LNCaP clone FGC (cell line): ENCODE data around the gene DDIT4L.

Source experiments
- DNase-seq: peaks from one replicate; pipeline ENCODE4 v3.0.0-alpha.2; 2011; ENCODE audit warnings: low read depth
- H3K4me3 ChIP-seq: 2 replicates; pipeline ENCODE4 v1.5.1; 2011; ENCODE audit warnings: mild to moderate bottlenecking, low read depth, low read length, control low read depth
- TF ChIP-seq, protein P1 (sequence below): IDR thresholded peaks from 2 replicates; pipeline ENCODE4 v1.5.1; 2012; ENCODE audit warnings: mild to moderate bottlenecking; ENCODE audit not compliant: control insufficient read depth, insufficient read depth; ENCODE audit errors: extremely low read depth

DDIT4L gene

DNA sequence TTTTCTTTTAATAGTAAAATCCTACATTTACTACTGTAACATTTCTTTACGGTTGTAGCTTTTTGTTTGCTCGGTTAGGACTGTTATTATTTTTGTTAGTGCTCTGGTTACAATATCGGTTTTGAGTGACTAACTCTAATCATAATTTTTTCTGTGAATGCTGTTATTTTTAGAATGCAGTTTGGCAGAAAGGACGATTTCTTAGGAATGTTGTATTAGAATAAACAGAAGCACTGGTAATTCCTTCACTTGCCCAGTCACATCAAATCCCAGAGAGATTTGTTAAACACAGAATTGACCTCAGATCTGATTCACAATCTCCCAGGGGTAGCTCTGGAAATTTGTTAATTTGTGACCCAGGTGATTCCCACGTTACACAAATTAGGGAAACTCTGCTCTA is 21.7 kb downstream of the DDIT4L start:
- TF ChIP-seq, protein P1, sequence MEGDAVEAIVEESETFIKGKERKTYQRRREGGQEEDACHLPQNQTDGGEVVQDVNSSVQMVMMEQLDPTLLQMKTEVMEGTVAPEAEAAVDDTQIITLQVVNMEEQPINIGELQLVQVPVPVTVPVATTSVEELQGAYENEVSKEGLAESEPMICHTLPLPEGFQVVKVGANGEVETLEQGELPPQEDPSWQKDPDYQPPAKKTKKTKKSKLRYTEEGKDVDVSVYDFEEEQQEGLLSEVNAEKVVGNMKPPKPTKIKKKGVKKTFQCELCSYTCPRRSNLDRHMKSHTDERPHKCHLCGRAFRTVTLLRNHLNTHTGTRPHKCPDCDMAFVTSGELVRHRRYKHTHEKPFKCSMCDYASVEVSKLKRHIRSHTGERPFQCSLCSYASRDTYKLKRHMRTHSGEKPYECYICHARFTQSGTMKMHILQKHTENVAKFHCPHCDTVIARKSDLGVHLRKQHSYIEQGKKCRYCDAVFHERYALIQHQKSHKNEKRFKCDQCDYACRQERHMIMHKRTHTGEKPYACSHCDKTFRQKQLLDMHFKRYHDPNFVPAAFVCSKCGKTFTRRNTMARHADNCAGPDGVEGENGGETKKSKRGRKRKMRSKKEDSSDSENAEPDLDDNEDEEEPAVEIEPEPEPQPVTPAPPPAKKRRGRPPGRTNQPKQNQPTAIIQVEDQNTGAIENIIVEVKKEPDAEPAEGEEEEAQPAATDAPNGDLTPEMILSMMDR: no peak
- H3K4me3 ChIP-seq: no peak overlapping the region
- DNase-seq: no peak

DNA sequence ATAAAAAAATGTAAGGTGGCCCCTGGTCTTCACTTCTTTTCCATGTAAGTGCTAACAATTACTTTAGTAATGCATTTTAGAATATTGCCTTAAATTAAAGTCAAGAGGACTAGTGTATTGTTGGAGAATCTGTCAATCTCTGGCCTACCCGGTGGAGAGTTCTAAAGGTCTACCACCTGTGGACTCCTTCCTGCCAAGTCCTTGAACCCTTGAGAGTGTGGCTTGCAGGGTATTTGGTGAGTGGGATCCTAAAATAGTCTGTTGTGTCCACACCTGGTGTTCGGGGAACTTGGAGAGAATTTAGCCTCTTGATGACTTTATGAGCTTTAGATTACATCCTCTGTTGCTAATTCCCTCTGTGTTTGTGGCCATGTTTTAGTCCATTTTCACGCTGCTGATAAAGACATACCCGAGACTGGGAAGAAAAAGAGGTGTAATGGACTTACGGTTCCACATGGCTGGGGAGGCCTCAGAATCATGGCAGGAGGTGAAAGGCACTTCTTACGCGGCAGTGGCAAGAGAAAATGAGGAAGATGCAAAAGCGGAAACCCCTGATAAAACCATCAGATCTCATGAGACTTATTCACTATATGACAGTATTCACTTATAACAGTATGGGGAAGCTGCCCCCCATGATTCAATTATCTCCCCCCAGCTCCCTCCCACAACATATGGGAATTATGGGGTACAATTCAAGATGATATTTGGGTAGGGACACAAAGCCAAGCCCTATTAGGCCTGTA is 23.8 kb downstream of the DDIT4L start:
- no peak for DNase-seq
- TF ChIP-seq, protein P1: no peak
- no peak overlapping the region for H3K4me3 ChIP-seq

DNA sequence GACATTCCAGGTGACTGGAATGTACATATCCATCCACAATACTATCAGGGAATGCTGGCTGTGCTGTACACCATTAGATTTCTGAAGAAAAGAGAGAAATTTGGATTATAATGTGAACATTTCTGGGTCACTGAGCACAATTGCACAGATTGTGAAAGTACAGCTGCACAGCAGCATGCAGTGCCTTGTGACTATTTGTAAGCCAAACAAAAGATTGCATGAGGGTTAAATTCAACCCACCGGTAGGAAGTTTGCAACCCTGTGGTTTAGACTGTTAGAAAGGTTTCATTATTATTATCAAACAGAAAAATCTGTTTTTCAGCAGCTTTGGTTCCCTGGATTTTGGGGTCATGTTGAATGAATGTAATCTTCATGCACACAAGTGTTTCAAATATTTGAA is 24.5 kb downstream of the DDIT4L start:
- TF ChIP-seq, protein P1: no peak
- H3K4me3 ChIP-seq: no peak overlapping the region
- no peak for DNase-seq

DNA sequence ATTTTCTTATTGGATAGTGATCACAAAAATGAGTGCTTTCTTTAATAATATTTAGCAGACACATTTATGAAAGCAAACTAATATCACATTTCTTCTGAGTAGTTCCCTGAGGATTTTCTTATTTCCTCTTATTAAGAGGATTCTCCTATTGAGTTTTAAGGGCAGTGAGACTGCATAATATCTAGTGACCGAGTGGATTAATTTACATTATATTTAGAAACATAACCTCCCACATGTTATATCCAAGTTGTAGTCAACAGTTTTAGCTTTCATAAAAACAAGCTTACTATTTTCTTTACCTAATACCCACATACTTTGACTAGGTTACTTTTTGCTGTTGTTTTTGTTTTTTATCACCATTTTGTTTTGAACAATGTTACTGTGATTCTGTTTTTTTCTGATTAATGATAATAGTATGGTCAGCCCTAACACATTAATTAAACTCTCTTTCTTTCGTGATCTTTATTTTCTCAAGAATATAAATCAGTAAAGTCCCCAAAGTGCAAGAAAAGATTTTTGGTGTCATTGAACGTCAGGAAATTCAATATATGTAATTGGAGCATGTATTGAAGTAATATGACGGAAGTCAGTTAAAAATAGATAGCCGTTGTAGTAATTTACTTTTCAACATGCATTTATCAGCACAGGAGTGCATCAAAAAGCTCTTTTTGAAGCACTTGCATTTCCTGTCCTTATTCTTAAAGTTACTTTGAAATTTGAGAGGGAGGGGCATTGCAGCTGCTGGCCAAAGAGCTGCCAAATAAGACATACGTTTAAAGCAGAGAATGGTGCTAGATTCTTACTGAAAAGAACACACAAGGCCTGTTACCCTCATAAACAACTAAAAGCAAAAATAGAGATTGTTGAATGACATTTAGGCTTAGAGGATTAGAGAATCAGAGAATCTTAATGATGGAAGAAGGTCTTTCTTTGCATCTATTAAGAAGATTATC is 25.2 kb downstream of the DDIT4L start:
- no peak overlapping the region for H3K4me3 ChIP-seq
- TF ChIP-seq, protein P1: no peak
- no peak for DNase-seq

DNA sequence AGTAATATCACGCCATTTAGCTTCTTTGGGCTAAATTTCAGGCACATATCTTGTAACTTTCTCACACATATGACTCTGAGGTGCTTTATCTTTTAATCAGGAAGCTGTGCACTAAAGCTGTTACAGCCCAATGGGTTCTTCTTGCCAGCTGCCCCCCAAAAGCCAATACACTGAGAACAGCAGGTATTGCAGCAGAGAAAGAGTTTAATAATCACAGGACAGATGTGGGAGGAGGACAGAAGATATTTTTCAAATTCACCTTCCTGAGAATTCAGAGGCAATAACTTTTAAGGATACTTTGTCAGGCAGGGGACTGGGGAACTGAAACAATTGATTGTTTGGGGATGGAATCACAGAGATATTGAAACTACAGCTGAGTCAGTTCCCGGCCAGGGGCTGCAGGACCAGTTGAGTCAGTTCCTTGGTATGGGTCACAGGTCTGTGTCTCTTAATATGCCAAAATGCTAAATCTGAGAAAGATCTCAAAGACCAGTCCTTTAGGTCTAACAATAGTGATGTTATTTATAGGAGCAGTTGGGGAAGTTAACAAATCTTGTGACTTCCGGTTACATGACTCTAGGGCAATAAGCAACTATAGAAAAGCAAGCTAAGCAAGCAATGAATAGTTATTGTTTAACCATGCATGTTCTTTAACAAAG is 28.1 kb downstream of the DDIT4L start:
- no peak for DNase-seq
- H3K4me3 ChIP-seq: no peak overlapping the region
- TF ChIP-seq, protein P1: no peak

DNA sequence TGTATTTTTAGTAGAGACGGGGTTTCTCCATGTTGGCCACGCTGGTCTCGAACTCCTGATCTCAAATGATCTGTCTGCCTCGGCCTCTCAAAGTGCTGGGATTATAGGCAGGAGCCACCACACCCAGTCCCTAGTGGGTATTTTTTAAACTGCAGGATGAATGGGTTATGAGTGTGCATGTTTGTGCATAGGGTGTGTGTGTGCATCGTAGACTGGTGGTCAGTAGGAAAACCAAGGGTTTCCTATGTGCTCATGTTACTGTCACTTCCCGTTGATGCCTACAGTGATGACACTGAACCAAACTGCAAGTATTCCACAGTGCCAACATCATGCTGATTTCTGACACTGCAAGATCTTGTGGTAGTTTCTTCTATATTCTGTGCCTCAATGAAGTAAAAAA is 41.1 kb downstream of the DDIT4L start:
- DNase-seq: no peak
- TF ChIP-seq, protein P1: no peak
- H3K4me3 ChIP-seq: no peak overlapping the region
